Measurements from ENCODE around the gene MBNL1. TPM values are rescaled to one million over a fixed set of nuclear protein-coding genes. Genes with fewer than 3 reads are reported as not detected.

Gene MBNL1
- total RNA-seq, 1 experiment from 2014 or later, result 200 TPM

DNA sequence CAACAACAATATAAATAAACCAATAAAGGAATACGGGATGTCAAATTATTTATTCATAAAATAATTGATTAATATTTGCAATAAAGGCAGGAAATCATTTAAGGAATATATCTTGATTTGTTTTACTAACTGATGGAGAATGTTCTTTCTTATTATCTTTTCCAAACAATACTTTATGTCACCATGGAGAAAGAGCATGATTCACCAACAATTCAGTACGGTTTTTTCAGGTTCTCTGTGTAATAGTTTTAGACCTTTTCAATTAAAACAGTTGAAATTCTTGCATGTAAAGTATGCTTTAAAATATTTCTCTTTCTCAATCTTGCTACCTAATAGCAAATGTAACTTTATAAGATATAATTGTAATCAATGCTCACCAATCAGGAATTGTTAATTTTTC lies 41.7 kb upstream of the MBNL1 start:
- no peaks in the 10 kb centered on the region for H4K20me1 ChIP-seq (ENCODE audit: insufficient read depth)
- ChIA-PET POLR2A (no interaction called here), RAD21 (ENCODE audit: low non-redundant PET in 1 of 2, low total read pairs in 2 of 2, uncharacterized antibody in 2 of 2, unreplicated experiment in 2 of 2) (no interaction called here), CTCF (no interaction called here)
- DNase-seq (ENCODE audit: low read depth, low spot score), result no peak
- H3K4me2 ChIP-seq (ENCODE audit: low read length), result no peak overlapping the region
- no peaks in the 10 kb centered on the region for H3K27me3 ChIP-seq (ENCODE audit: insufficient read depth, low read length)
- H3K4me1 ChIP-seq (ENCODE audit: control insufficient read depth in 1 of 2, insufficient read depth in 2 of 2, low read length in 2 of 2), result no peaks in the 10 kb centered on the region
- ATAC-seq, result no peak
- no peaks in the 10 kb centered on the region for H3K36me3 ChIP-seq (ENCODE audit: control insufficient read depth in 1 of 2, insufficient read depth in 2 of 2, low read length in 2 of 2)
- no peak overlapping the region for H3K27ac ChIP-seq (ENCODE audit: low read depth, low read length)
- intact Hi-C loops (cut with micrococcal nuclease), result no loop called here
- H3K9ac ChIP-seq (ENCODE audit: low read length), result no peak overlapping the region
- no peak for TF ChIP-seq ZBTB33 (IDR thresholded peaks at IDR 0.05; ENCODE audit: extremely low read depth, insufficient replicate concordance, low read length)
- TF ChIP-seq, protein P1, sequence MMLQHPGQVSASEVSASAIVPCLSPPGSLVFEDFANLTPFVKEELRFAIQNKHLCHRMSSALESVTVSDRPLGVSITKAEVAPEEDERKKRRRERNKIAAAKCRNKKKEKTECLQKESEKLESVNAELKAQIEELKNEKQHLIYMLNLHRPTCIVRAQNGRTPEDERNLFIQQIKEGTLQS (IDR thresholded peaks at IDR 0.05), result no peak
- TF ChIP-seq EGR1 (IDR thresholded peaks at IDR 0.05; ENCODE audit: low read depth), result no peak
- no peak for TF ChIP-seq ZFX (IDR thresholded peaks at IDR 0.05)
- no peak for TF ChIP-seq CBX3 (IDR thresholded peaks at IDR 0.05; ENCODE audit: low read depth)
- TF ChIP-seq POLR2AphosphoS5 (IDR thresholded peaks at IDR 0.05; ENCODE audit: low read depth, low read length), result no peak
- TF ChIP-seq, protein P2, sequence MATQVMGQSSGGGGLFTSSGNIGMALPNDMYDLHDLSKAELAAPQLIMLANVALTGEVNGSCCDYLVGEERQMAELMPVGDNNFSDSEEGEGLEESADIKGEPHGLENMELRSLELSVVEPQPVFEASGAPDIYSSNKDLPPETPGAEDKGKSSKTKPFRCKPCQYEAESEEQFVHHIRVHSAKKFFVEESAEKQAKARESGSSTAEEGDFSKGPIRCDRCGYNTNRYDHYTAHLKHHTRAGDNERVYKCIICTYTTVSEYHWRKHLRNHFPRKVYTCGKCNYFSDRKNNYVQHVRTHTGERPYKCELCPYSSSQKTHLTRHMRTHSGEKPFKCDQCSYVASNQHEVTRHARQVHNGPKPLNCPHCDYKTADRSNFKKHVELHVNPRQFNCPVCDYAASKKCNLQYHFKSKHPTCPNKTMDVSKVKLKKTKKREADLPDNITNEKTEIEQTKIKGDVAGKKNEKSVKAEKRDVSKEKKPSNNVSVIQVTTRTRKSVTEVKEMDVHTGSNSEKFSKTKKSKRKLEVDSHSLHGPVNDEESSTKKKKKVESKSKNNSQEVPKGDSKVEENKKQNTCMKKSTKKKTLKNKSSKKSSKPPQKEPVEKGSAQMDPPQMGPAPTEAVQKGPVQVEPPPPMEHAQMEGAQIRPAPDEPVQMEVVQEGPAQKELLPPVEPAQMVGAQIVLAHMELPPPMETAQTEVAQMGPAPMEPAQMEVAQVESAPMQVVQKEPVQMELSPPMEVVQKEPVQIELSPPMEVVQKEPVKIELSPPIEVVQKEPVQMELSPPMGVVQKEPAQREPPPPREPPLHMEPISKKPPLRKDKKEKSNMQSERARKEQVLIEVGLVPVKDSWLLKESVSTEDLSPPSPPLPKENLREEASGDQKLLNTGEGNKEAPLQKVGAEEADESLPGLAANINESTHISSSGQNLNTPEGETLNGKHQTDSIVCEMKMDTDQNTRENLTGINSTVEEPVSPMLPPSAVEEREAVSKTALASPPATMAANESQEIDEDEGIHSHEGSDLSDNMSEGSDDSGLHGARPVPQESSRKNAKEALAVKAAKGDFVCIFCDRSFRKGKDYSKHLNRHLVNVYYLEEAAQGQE (IDR thresholded peaks at IDR 0.05; ENCODE audit: low read depth), result no peak
- TF ChIP-seq TCF7L2 (IDR thresholded peaks at IDR 0.05; ENCODE audit: borderline replicate concordance, extremely low read depth, insufficient read depth, insufficient read length), result no peak
- no peak for TF ChIP-seq EZH2 (IDR thresholded peaks at IDR 0.05)
- TF ChIP-seq RAD21 (IDR thresholded peaks at IDR 0.05; ENCODE audit: low read depth), result no peak
- no peak for TF ChIP-seq ELF1 (IDR thresholded peaks at IDR 0.05; ENCODE audit: borderline replicate concordance, low read depth)
- TF ChIP-seq FOSL1 (IDR thresholded peaks at IDR 0.05; ENCODE audit: low read depth), result no peak
- TF ChIP-seq CEBPB (IDR thresholded peaks at IDR 0.05; ENCODE audit: low read depth), result no peak
- TF ChIP-seq JUND (IDR thresholded peaks at IDR 0.05), result no peak
- TF ChIP-seq SIN3A (IDR thresholded peaks at IDR 0.05; ENCODE audit: low read depth), result no peak
- TF ChIP-seq SP1 (IDR thresholded peaks at IDR 0.05; ENCODE audit: low read depth), result no peak
- TF ChIP-seq MAX (IDR thresholded peaks at IDR 0.05), result no peak
- TF ChIP-seq CTCF (IDR thresholded peaks at IDR 0.05 in 2 of 3, conservative IDR thresholded peaks at IDR 0.05 in 1 of 3; ENCODE audit: borderline replicate concordance in 1 of 3, insufficient read depth in 1 of 3, low read depth in 2 of 3, low read length in 2 of 3), result no peak
- TF ChIP-seq POLR2A (IDR thresholded peaks at IDR 0.05; ENCODE audit: borderline replicate concordance, extremely low read depth, insufficient read depth, insufficient read length), result no peak
- BruUV-seq (replicated peaks), result no TSS peak
- H3K9me2 ChIP-seq (ENCODE audit: insufficient read depth), result no peaks in the 10 kb centered on the region
- no peaks in the 10 kb centered on the region for H3K79me2 ChIP-seq (ENCODE audit: insufficient read depth, low read length)
- no peak overlapping the region for H3K4me3 ChIP-seq (replicated peaks in 1 of 2; ENCODE audit: low read depth in 1 of 2, low read length in 2 of 2)
- H2AFZ ChIP-seq (ENCODE audit: low read depth, low read length, poor library complexity, severe bottlenecking), result peak overlapping the region; percentile 52
- no peaks in the 10 kb centered on the region for H3K9me3 ChIP-seq (ENCODE audit: control insufficient read depth in 1 of 2, insufficient read depth in 1 of 2, low read depth in 1 of 2, low read length in 2 of 2)
